ENCODE measurements around the gene ARHGAP24.

GRCh38 chr4:85932500-85933290 is 457.7 kb downstream of the ARHGAP24 start:
- TF ChIP-seq RAD21 (IDR thresholded peaks at IDR 0.05; ENCODE audit: low read length) (no peak), EP300 (IDR thresholded peaks at IDR 0.05; ENCODE audit: borderline replicate concordance in 1 of 2, low read depth in 1 of 2, low read length in 1 of 2) (no peak), POLR2AphosphoS5 (IDR thresholded peaks at IDR 0.05; ENCODE audit: low read depth, low read length) (no peak), GATA2 (CRISPR knock-in tag; IDR thresholded peaks at IDR 0.05) (no peak), FOSL2 (IDR thresholded peaks at IDR 0.05; ENCODE audit: borderline replicate concordance, low read depth) (no peak), MAX (IDR thresholded peaks at IDR 0.05; ENCODE audit: low read depth) (no peak), MEF2A (IDR thresholded peaks at IDR 0.05; ENCODE audit: borderline replicate concordance, low read depth) (no peak), YY1 (IDR thresholded peaks at IDR 0.05; ENCODE audit: low read depth) (no peak), RCOR1 (IDR thresholded peaks at IDR 0.05; ENCODE audit: low read length) (no peak), SIN3A (IDR thresholded peaks at IDR 0.05; ENCODE audit: borderline replicate concordance, low read depth, low read length) (no peak), EZH2phosphoT487 (IDR thresholded peaks at IDR 0.05; ENCODE audit: borderline replicate concordance, low read depth) (no peak)
- TF ChIP-seq, protein P1, sequence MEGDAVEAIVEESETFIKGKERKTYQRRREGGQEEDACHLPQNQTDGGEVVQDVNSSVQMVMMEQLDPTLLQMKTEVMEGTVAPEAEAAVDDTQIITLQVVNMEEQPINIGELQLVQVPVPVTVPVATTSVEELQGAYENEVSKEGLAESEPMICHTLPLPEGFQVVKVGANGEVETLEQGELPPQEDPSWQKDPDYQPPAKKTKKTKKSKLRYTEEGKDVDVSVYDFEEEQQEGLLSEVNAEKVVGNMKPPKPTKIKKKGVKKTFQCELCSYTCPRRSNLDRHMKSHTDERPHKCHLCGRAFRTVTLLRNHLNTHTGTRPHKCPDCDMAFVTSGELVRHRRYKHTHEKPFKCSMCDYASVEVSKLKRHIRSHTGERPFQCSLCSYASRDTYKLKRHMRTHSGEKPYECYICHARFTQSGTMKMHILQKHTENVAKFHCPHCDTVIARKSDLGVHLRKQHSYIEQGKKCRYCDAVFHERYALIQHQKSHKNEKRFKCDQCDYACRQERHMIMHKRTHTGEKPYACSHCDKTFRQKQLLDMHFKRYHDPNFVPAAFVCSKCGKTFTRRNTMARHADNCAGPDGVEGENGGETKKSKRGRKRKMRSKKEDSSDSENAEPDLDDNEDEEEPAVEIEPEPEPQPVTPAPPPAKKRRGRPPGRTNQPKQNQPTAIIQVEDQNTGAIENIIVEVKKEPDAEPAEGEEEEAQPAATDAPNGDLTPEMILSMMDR (IDR thresholded peaks at IDR 0.05) = no peak
- TF ChIP-seq, protein P2, sequence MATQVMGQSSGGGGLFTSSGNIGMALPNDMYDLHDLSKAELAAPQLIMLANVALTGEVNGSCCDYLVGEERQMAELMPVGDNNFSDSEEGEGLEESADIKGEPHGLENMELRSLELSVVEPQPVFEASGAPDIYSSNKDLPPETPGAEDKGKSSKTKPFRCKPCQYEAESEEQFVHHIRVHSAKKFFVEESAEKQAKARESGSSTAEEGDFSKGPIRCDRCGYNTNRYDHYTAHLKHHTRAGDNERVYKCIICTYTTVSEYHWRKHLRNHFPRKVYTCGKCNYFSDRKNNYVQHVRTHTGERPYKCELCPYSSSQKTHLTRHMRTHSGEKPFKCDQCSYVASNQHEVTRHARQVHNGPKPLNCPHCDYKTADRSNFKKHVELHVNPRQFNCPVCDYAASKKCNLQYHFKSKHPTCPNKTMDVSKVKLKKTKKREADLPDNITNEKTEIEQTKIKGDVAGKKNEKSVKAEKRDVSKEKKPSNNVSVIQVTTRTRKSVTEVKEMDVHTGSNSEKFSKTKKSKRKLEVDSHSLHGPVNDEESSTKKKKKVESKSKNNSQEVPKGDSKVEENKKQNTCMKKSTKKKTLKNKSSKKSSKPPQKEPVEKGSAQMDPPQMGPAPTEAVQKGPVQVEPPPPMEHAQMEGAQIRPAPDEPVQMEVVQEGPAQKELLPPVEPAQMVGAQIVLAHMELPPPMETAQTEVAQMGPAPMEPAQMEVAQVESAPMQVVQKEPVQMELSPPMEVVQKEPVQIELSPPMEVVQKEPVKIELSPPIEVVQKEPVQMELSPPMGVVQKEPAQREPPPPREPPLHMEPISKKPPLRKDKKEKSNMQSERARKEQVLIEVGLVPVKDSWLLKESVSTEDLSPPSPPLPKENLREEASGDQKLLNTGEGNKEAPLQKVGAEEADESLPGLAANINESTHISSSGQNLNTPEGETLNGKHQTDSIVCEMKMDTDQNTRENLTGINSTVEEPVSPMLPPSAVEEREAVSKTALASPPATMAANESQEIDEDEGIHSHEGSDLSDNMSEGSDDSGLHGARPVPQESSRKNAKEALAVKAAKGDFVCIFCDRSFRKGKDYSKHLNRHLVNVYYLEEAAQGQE (IDR thresholded peaks at IDR 0.05; ENCODE audit: low read depth, low read length) = no peak
- TF ChIP-seq, protein P3, sequence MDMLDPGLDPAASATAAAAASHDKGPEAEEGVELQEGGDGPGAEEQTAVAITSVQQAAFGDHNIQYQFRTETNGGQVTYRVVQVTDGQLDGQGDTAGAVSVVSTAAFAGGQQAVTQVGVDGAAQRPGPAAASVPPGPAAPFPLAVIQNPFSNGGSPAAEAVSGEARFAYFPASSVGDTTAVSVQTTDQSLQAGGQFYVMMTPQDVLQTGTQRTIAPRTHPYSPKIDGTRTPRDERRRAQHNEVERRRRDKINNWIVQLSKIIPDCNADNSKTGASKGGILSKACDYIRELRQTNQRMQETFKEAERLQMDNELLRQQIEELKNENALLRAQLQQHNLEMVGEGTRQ (IDR thresholded peaks at IDR 0.05; ENCODE audit: borderline replicate concordance, low read depth, low read length) = no peak

Data from SK-N-SH (cell line).